NCI-H446 (cell line): ENCODE results near the gene LILRB2.
"Not testable (repeated sequence)": the region's sequence is repeated elsewhere in the genome, so short reads cannot be mapped to it uniquely, and the experiment has no call there.

ENCODE experiments used
- DNase-seq, 2 experiments: peaks; one replicate each; lab custom pipeline; 2025; lab: John Stamatoyannopoulos, UW

LILRB2 gene

DNA sequence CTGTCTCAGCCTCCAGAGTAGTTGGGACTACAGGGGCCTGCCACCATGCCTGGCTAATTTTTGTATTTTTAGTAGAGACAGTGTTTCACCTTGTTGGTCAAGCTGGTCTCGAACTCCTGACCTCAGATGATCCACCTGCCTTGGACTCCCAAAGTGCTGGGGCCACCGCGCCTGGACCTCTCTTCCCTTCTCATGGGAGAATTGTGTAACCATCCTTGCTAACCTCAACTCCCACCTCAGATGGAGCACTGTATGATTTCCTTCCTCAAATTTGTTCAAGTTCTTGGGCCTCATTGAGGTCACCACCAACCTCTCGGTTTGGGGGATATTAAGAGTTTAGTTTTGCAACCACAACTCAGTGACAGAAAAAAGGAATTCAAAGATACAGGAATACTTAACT, 21.3 kb upstream of the LILRB2 start:
- no peak for DNase-seq

GRCh38 chr19:54299515-54299914, 18.6 kb upstream of the LILRB2 start:
- DNase-seq: no peak

DNA sequence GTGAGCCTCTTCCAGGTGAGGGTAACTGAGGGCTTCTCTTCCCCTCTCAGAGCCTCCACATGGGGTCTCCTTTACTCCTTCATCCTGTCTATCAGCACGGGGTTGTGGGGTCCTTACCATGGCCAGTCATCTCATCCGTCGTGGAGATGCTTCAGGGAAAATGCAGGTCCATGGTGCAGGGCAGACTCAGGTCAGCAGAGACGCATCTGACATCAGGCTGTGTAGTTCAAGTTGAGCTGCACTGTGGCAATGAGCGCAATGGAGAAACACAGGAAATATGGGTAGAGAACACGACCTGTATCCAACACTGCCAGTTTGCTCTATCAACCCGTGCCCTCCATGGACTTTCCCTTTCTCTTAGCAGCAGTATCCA, 18.2 kb upstream of the LILRB2 start:
- DNase-seq: no peak

DNA sequence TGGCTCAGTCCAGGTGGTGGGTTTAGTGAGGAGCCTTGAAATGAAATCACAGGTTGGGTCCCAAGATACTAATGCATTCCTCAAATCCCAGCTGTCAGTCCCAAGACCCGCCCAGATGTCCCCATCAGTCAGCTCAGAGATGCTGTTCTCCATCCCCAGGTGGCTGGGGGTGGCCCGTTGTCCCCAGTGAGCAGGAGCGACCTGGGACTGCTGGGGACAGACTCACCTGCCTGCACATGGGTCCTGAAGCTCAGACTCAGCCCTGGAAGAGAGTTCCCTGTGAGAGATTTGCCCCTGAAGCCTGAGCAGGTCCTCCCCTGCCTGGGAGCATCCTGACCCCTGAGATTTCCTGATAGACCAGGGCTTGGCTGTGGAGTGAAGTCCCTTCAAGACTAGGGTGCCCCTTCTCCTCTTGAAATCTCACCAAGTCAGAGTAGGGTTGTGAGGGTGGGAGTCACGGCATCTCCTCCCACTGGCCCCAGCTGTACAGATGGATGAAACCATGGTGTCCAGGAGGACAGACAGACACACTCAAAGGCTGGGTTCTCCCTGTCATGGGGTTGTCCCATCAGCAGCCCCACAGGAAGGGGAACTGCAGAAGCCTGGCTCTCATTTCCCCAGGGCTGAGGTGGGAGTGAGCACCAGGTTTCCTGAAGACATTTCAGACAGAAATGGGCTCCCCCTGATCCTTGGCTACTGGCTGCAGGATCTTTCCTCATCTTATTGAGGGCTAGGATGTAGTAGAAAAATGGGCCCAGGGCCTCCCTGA, 17.6 kb upstream of the LILRB2 start:
- no peak for DNase-seq

DNA sequence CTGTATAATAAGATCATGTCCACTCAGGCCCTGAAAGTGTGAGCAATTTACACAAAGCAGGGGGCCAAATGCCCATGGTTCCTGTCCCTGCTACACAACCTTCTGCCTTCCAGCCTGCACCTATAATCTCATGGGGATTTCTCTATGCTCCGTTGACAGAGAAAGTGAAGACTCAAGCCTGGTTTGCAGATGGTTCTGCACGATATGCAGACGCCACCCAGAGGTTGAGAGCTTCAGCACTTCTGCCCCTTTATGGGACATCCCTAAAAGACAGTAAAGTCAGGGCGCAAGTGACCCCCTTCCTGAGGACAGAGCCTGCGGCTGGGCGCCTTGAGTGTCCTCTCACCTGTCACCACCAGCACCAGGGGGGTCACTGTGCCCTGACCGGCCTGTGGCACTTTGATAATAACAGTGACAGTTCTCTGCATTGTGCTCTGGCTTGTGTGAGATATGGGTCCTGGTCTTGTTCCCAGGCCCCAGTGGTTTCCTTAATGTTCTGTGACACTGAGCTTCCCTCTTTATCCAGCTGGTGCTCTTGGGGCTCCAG, 16.9 kb upstream of the LILRB2 start:
- no peak for DNase-seq

GRCh38 chr19:54294539-54294938, 13.6 kb upstream of the LILRB2 start:
- DNase-seq: no peak

DNA sequence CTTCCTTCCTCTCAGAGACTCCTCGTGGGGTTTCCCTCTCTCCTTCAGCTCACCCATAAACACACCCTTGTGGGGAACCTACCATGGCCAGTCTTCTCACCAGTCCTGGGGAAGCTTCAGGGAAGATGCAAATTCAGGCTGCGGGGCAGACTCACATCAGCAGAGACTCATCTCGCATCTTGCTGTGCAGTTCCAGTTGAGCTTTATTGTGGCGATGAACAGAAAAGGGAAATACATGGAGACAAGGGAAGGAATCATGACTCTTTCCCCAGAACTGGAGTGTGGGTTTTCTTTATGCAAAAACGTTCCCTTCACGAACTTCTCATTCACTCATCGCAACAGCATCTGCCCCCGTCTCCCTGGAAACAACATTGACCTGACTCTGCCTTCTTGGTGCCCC, 8.2 kb upstream of the LILRB2 start:
- not testable (repeated sequence) for DNase-seq

DNA sequence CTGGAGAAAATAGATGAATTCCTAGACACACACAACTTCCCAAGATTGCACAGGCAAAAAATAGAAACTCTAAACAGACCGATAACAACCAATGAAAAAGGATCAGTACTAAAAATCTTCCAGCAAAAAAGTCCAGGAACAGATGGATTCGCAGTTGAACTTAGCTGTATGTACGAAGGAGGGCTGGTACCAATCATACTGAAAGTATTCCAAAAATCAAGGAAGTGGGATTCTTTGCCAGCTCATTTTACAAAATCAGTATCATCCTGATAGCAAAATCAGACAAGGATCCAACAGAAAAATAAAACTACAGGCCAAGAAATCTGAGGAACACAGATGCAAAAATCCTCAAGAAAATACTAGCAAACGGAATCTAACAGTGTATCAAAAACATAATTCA, 6.5 kb upstream of the LILRB2 start:
- no peak for DNase-seq

DNA sequence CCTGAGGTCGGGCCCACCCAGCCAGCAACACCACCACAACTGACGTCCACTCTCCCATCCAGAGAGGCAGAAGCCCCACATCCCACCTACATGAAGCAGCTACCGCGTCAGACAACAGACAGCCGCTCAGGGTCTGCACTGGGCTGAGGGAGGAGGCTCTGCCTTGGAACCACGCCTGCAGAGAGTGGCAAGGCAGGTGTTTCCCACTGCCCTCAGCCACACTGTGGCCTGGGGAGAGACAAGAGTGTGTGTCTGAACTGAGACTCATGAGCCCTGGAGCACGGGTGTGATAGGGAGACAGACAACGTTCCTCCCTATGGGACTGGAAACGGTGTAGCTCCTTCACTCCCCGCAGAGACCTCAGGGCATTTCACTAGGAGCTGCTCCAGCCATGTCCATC, 5.4 kb upstream of the LILRB2 start:
- not testable (repeated sequence) for DNase-seq

DNA sequence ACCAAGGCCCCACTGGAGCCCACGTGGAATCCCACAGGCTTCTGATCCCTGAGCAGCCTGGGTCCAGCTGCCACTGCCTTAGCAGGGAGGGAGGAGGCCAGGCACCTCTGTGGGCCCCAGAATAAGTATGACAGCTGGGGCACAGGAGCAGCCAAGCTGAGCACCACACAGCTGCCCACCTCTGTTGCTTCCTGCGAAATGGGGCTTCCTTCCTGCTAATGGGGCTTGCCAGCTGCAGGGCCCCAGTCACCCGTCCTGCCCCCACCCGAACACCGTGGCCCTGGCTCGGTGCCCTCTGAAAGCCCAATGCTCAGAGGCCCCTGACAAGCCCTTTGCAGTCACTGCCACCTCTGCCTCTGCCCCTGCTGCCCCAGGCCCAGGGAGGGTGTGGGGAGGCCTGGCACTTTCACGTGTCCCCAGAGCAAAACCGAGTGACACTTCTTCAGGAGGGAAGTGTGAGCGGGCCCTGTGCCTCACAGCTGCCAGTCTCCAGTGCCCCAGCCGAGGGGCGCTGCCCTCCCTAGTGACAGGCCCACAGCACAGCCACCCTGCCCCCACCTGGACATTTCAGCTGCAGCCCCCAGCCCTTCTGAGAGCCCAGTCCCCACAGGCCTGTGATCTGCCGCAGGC, 4.6 kb upstream of the LILRB2 start:
- not testable (repeated sequence) for DNase-seq

- no peak for DNase-seq
Measured at GRCh38 chr19:54282686-54283470, 2.0 kb upstream of the LILRB2 start.

DNA sequence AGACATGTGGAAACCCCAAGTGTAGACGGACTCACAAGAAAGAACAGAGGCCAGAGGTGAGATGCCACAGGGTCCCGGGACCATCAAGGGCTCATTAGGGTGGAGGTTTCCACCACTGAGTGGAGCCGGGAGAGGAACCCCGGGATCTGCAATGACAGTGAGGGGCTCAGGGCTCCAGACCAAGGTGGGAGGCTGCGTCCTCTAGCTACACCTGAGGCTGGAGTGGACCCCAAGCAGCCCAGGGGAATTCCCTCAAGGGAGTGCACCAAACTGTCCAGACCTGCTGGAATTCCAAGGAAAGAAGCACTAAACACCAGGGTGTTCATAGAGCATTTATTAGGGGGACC, 792 bp upstream of the LILRB2 start:
- DNase-seq: not testable (repeated sequence)

DNA sequence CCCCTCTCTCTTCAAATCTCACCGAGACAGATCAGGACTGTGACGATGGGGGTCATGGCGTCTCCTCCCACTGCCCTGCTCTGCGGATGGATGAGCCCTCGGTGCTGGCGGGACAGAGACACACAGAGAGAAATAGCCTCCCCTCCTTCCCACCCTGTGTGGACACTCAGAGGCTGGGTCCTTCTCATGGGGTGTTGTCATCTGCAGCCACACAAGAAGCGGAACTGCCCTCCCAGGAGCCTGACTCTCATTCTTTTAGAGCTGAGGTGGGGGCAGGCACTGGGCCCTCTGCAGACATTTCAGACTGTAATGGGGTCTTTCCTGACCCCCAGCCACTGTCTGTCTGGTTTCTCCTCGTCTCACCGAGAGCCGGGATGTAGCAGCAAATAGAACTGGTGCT, 469 bp downstream of the LILRB2 start:
- not testable (repeated sequence) for DNase-seq

DNA sequence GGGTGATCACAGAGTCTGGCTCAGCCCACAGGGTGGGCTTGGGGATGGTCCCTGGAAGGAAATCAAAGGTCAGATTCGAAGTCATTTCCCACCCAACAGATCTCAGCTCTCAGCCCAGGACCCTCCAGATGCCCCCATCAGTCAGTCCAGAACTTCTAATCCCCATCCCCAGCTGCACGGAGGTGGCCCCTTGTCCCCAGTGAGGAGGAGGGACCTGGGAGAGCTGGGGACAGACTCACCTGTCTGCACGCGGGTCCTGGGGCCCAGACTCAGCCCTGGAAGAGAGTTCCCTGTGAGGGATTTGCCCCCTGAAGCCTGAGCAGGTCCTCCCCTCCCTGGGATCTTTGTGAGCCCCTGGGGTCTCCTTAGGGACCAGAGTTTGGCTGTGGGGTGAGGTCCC, 885 bp downstream of the LILRB2 start:
- DNase-seq: not testable (repeated sequence)

GRCh38 chr19:54279406-54279962, 1.4 kb downstream of the LILRB2 start:
- DNase-seq: no peak

GRCh38 chr19:54278571-54279195, 2.2 kb downstream of the LILRB2 start:
- DNase-seq: not testable (repeated sequence)

DNA sequence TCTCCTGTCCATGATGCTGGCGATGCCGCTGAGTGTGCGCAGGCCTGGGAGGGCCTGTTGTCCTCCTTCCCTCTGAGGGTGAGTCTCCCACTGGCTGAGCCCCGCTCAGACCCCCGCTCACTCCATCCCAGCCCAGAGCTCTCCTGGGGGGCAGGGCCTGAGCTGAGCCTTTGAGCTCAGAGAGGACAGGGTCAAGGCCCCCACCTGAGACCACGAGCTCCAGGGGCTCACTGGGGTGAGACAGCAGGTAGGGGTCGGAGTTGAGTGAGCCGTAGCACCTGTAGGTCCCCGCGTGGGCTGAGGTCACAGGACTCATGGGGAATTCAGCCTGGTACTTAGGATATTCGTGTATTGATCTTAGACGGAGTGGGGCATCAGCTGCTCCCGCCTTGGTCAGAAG, 2.9 kb downstream of the LILRB2 start:
- not testable (repeated sequence) for DNase-seq

GRCh38 chr19:54277111-54277615, 3.7 kb downstream of the LILRB2 start:
- DNase-seq: not testable (repeated sequence)

DNA sequence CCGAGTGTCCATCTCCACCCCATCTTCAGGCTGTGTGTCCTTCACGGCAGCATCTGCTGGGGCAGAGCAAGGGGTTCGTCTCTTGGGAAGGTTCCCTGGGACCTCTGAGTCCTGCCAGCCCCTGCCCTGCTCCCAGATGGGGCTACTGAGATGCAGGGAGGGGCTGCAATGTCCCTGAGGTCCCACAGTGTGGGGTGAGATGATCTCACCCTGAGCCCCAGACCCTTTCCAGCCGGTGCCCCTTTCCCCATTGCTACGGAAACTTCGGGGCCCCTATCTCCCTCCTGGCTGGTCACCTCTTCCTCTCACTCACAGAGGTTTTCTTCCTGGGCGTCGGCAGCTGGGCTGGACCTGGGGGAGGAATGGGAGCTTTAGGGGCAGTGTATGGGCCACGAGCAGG, 5.0 kb downstream of the LILRB2 start:
- no peak for DNase-seq

GRCh38 chr19:54274516-54274915, 6.4 kb downstream of the LILRB2 start:
- DNase-seq: not testable (repeated sequence)

DNA sequence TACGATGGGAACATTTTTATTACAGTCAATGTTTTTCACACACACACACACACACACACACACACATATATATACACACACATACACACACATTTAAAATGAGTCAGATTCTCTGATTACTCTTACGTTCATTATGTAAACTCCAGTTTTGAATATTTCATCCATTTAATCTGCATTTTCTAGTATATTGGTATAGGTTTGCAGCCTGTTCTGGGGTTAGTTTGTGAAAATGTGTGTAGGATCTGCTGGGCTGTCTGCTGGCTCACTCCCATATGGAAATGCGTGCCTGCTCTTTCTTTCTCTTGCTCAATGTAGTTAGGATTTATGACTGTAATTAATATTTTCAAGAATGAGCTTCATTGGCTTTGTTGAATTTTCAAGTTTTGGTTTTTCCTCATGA, 7.1 kb downstream of the LILRB2 start:
- no peak for DNase-seq

DNA sequence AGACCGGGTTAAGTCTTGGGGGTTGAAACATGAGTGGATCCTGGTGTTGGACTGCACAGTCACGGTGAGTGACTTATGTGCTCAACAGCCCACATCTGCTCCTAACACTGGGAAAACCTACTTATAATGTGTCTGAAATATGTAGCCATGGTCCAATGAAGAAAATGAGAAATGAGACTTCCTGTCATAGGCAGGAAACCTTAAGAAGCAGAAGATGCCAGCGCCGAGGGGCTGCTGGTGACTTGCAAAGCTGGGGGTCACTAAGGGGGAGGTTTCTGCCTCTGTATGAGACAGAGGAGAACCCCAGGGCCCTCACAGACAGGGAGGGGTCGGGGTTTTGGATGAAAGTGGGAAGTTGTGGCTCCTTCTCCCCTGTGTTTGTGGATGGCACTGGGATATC, 8.7 kb downstream of the LILRB2 start:
- DNase-seq: not testable (repeated sequence)
